Peyer's patch (tissue), 4 donors: Measurements from ENCODE around the gene GPR132.

ENCODE experiments used
- POLR2A ChIP-seq, 2 donors: fragments of 450-650 bp; IDR thresholded peaks; one replicate each; pipeline ENCODE4 v1.5.1; 2017; ENCODE audit warnings: antibody characterized with exemption in 2 of 2, mild to moderate bottlenecking in 2 of 2, moderate library complexity in 2 of 2
- TF ChIP-seq, protein P1 (sequence below), 6 experiments: fragments of 450-650 bp in 4 of 6; fragments of 200-600 bp in 2 of 6; sonication (generic) in 1 of 6; IDR thresholded peaks; one replicate each; pipeline ENCODE4 v1.5.1; 2017 to 2019; ENCODE audit warnings: antibody characterized with exemption in 6 of 6, mild to moderate bottlenecking in 3 of 6, moderate library complexity in 1 of 6

DNA sequence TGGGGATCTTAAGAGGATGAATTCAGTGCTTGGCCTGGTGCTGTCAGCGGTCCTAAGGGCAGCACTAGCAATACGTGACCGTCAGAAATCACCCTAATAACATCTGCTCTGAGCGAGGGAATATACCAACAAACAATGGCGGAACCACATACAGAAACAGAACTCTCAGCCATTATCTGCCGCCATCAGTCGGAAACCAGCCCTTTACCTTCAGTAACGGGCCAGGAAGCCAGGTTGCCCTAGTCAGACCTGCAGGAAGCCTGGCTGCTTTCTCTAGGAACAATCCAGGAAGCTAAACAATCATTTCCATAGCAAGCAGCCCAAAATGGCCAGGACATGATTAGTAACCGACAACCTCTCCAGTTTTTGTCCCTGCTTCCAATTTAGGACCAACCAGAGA, 50.0 kb downstream of the GPR132 start:
- TF ChIP-seq, protein P1, sequence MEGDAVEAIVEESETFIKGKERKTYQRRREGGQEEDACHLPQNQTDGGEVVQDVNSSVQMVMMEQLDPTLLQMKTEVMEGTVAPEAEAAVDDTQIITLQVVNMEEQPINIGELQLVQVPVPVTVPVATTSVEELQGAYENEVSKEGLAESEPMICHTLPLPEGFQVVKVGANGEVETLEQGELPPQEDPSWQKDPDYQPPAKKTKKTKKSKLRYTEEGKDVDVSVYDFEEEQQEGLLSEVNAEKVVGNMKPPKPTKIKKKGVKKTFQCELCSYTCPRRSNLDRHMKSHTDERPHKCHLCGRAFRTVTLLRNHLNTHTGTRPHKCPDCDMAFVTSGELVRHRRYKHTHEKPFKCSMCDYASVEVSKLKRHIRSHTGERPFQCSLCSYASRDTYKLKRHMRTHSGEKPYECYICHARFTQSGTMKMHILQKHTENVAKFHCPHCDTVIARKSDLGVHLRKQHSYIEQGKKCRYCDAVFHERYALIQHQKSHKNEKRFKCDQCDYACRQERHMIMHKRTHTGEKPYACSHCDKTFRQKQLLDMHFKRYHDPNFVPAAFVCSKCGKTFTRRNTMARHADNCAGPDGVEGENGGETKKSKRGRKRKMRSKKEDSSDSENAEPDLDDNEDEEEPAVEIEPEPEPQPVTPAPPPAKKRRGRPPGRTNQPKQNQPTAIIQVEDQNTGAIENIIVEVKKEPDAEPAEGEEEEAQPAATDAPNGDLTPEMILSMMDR (IDR thresholded peaks at IDR 0.05): no peak
- no peak for TF ChIP-seq POLR2A (IDR thresholded peaks at IDR 0.05)
